22Rv1 (cell line): Measurements from ENCODE around the gene RCAN2.

Source experiments
- CTCF ChIP-seq: fragments of 450-650 bp; IDR thresholded peaks from 2 replicates; pipeline ENCODE4 v1.5.1; 2017; ENCODE audit warnings: mild to moderate bottlenecking
- ZFX ChIP-seq: fragments of 450-650 bp; IDR thresholded peaks from 2 replicates; pipeline ENCODE4 v1.6.1; 2017; ENCODE audit warnings: antibody characterized with exemption, borderline replicate concordance

- TF ChIP-seq CTCF: no peak
- no peak for TF ChIP-seq ZFX
These were observed 256.5 kb downstream of the RCAN2 start for GRCh38 chr6:46234700-46235099.
